ENCODE data around the gene PSMF1. TPM values are rescaled to one million over a fixed set of nuclear protein-coding genes. Genes with fewer than 3 reads are reported as not detected.

The PSMF1 gene
- total RNA-seq, 1 donor from 2014 or later, result 34.0 TPM

DNA sequence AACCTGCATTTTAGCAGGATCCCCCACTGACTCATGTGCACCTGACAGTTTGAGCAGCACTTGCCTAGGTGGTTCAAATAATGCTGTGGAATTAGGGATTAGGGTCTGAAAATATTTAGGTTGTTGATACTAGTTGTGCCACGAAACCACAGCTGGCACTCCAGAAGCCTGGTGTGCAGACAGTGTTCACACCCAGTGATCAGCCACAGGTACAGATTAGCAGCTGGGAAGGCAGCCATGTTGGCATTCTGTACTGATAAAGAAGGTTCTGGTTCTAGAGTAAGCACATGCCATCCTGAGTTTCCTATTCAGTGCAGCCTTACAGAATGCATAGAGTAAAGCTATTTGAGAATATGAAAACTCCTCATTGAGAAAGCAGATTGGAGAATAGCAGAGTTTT is 36.3 kb downstream of the PSMF1 start:
- no peak for TF ChIP-seq EZH2 (IDR thresholded peaks at IDR 0.05)
- no peak for TF ChIP-seq EZH2phosphoT487 (IDR thresholded peaks at IDR 0.05)
- TF ChIP-seq, protein P1, sequence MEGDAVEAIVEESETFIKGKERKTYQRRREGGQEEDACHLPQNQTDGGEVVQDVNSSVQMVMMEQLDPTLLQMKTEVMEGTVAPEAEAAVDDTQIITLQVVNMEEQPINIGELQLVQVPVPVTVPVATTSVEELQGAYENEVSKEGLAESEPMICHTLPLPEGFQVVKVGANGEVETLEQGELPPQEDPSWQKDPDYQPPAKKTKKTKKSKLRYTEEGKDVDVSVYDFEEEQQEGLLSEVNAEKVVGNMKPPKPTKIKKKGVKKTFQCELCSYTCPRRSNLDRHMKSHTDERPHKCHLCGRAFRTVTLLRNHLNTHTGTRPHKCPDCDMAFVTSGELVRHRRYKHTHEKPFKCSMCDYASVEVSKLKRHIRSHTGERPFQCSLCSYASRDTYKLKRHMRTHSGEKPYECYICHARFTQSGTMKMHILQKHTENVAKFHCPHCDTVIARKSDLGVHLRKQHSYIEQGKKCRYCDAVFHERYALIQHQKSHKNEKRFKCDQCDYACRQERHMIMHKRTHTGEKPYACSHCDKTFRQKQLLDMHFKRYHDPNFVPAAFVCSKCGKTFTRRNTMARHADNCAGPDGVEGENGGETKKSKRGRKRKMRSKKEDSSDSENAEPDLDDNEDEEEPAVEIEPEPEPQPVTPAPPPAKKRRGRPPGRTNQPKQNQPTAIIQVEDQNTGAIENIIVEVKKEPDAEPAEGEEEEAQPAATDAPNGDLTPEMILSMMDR (IDR thresholded peaks at IDR 0.05), result no peak
- Histone ChIP-seq H3K9ac (no peak overlapping the region), H3K79me2 (ENCODE audit: low read depth) (peaks cover 4% of the 10 kb centered on the region), H3K36me3 (no peaks in the 10 kb centered on the region), H3K27me3 (no peaks in the 10 kb centered on the region), H4K20me1 (ENCODE audit: low read depth) (peaks cover 13% of the 10 kb centered on the region), H3K27ac (no peak overlapping the region), H3F3A (ENCODE audit: low read depth) (no peaks in the 10 kb centered on the region), H3K4me1 (no peaks in the 10 kb centered on the region), H3K4me3 (no peak overlapping the region), H2AFZ (replicated peaks) (no peak overlapping the region), H3K9me3 (ENCODE audit: low read depth) (no peaks in the 10 kb centered on the region), H3K4me2 (no peak overlapping the region)
- no peaks in the 10 kb centered on the region for H3K27me3 Mint-ChIP-seq (ENCODE audit: insufficient read depth, low read depth)
- H3K4me1 Mint-ChIP-seq, result no peaks in the 10 kb centered on the region
- no peak for DNase-seq (ENCODE audit: low spot score)
- no peak overlapping the region for H3K27ac Mint-ChIP-seq
- H3K4me3 Mint-ChIP-seq, result no peak overlapping the region
- H3K9me3 Mint-ChIP-seq, result no peaks in the 10 kb centered on the region
- H3K36me3 Mint-ChIP-seq, result peaks cover 23% of the 10 kb centered on the region

DNA sequence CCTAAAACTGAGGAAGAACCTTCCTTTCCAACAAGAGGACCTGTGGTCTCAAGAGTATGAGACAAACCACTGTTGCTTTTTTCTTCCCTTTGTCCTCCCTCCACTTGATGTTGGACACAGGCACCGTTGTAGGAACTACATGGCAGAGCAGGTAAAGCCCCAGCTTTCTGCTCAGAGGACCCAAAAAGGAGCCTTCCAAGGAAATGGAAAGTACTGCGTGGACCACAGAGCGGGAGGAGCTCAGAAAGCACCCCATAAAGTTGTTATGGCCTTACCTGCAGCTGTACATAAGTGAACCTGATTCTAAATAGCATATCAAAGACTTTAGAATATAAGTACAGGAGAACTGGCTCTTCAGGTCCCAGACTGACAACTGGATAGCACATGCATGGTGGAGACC is 36.9 kb downstream of the PSMF1 start:
- Histone ChIP-seq H3K4me2 (no peak overlapping the region), H3K4me3 (no peak overlapping the region), H3K9me3 (ENCODE audit: low read depth) (no peaks in the 10 kb centered on the region), H2AFZ (replicated peaks) (no peak overlapping the region), H3K79me2 (ENCODE audit: low read depth) (no peaks in the 10 kb centered on the region), H3F3A (ENCODE audit: low read depth) (no peaks in the 10 kb centered on the region), H3K27ac (no peak overlapping the region), H3K4me1 (no peaks in the 10 kb centered on the region), H4K20me1 (ENCODE audit: low read depth) (peaks cover 8% of the 10 kb centered on the region), H3K36me3 (no peaks in the 10 kb centered on the region), H3K9ac (no peak overlapping the region), H3K27me3 (no peaks in the 10 kb centered on the region)
- peaks cover 28% of the 10 kb centered on the region for H3K36me3 Mint-ChIP-seq
- no peaks in the 10 kb centered on the region for H3K9me3 Mint-ChIP-seq
- TF ChIP-seq EZH2phosphoT487 (IDR thresholded peaks at IDR 0.05) (no peak), EZH2 (IDR thresholded peaks at IDR 0.05) (no peak)
- TF ChIP-seq, protein P1 (IDR thresholded peaks at IDR 0.05), result no peak
- no peaks in the 10 kb centered on the region for H3K27me3 Mint-ChIP-seq (ENCODE audit: insufficient read depth, low read depth)
- H3K4me1 Mint-ChIP-seq, result no peaks in the 10 kb centered on the region
- no peak overlapping the region for H3K27ac Mint-ChIP-seq
- no peak overlapping the region for H3K4me3 Mint-ChIP-seq
- no peak for DNase-seq (ENCODE audit: low spot score)

DNA sequence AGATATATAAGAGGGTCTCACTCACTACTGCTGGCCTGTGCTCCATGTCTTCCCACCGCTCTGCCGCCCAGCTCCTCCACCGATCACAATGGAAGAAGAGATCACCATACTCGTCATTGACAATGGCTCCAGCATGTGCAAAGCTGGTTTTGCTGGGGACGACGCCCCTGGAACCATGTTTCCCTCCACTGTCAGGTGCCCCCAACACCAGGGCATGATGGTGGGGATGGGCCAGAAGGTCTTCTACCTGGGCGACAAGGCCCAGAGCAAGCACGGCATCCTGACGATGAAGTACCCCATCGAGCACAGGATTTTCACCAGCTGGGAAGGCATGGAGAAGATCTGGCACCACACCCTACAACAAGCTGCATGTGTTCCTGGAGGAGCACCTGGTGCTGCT is 42.1 kb downstream of the PSMF1 start:
- no peaks in the 10 kb centered on the region for H3K36me3 ChIP-seq
- H3K27me3 ChIP-seq, result no peaks in the 10 kb centered on the region
- no peak overlapping the region for H3K27ac ChIP-seq
- no peaks in the 10 kb centered on the region for H3K9me3 Mint-ChIP-seq
- no peaks in the 10 kb centered on the region for H3K27me3 Mint-ChIP-seq (ENCODE audit: insufficient read depth, low read depth)
- no peak overlapping the region for H2AFZ ChIP-seq (replicated peaks)
- TF ChIP-seq EZH2phosphoT487 (IDR thresholded peaks at IDR 0.05) (no peak), EZH2 (IDR thresholded peaks at IDR 0.05) (no peak)
- TF ChIP-seq, protein P1 (IDR thresholded peaks at IDR 0.05), result no peak
- no peak overlapping the region for H3K9ac ChIP-seq
- no peak overlapping the region for H3K27ac Mint-ChIP-seq
- peaks cover 11% of the 10 kb centered on the region for H4K20me1 ChIP-seq (ENCODE audit: low read depth)
- no peaks in the 10 kb centered on the region for H3F3A ChIP-seq (ENCODE audit: low read depth)
- H3K4me3 Mint-ChIP-seq, result no peak overlapping the region
- no peaks in the 10 kb centered on the region for H3K79me2 ChIP-seq (ENCODE audit: low read depth)
- no peak overlapping the region for H3K4me2 ChIP-seq
- H3K36me3 Mint-ChIP-seq, result peaks cover 21% of the 10 kb centered on the region
- no peaks in the 10 kb centered on the region for H3K9me3 ChIP-seq (ENCODE audit: low read depth)
- no peaks in the 10 kb centered on the region for H3K4me1 Mint-ChIP-seq
- H3K4me3 ChIP-seq, result no peak overlapping the region
- H3K4me1 ChIP-seq, result no peaks in the 10 kb centered on the region
- DNase-seq (ENCODE audit: low spot score), result no peak
